Heart left ventricle (tissue), 16 donors: ENCODE measurements around the gene B3GALNT1. TPM values are rescaled to one million over a fixed set of nuclear protein-coding genes. Genes with fewer than 3 reads are reported as not detected.

Experiments used
- ATAC-seq, 4 donors: fragments of 200-7000 bp; cut with Tn5 transposase; one replicate each; pipeline ENCODE4 v1.9.1; 2020 to 2022; ENCODE audit warnings: moderate library complexity in 4 of 4, mild to moderate bottlenecking in 3 of 4, moderate number of reproducible peaks in 1 of 4
- DNase-seq, 5 donors: peaks; one replicate each; pipeline ENCODE4 v3.0.0-alpha.2; 2020
- H3K27ac ChIP-seq, 12 donors: fragments of 200-600 bp; sonication (generic) in 4 of 12; one replicate each; pipeline versions ENCODE4 v1.5.0 to v1.8.0; 2016 to 2022; ENCODE audit warnings: mild to moderate bottlenecking in 2 of 12
- H3K27me3 ChIP-seq, 9 donors: fragments of 200-600 bp; sonication (generic) in 2 of 9; one replicate each; pipeline versions ENCODE4 v1.5.1 to v1.8.0; 2016 to 2022; ENCODE audit warnings: mild to moderate bottlenecking in 3 of 9
- H3K36me3 ChIP-seq, 9 donors: fragments of 200-600 bp; sonication (generic) in 2 of 9; one replicate each; pipeline versions ENCODE4 v1.5.0 to v1.8.0; 2018 to 2022; ENCODE audit warnings: mild to moderate bottlenecking in 2 of 9
- H3K4me1 ChIP-seq, 12 donors: fragments of 200-600 bp; sonication (generic) in 4 of 12; one replicate each; pipeline versions ENCODE4 v1.5.0 to v1.8.0; 2016 to 2022; ENCODE audit warnings: mild to moderate bottlenecking in 3 of 12
- H3K4me3 ChIP-seq, 12 donors: fragments of 200-600 bp; sonication (generic) in 4 of 12; one replicate each; pipeline versions ENCODE4 v1.5.0 to v1.8.0; 2017 to 2022; ENCODE audit warnings: mild to moderate bottlenecking in 9 of 12, moderate library complexity in 4 of 12
- H3K9me3 ChIP-seq, 12 donors: fragments of 200-600 bp; sonication (generic) in 4 of 12; one replicate each; pipeline versions ENCODE4 v1.5.0 to v1.8.0; 2016 to 2022; ENCODE audit warnings: mild to moderate bottlenecking in 1 of 12
- POLR2A ChIP-seq, 2 donors: fragments of 450-650 bp; IDR thresholded peaks; one replicate each; pipeline ENCODE4 v1.6.1; 2017; ENCODE audit warnings: antibody characterized with exemption in 2 of 2, mild to moderate bottlenecking in 2 of 2, moderate library complexity in 2 of 2
- WGBS, 4 donors: extraction: QIAGEN DNeasy Blood & Tissue Kit in 2 of 4; methylation state at CpG; one replicate each; pipeline versions ENCODE4 v1.1.5 to v1.1.7; 2013 to 2018; 5-methylcytosine and 5-hydroxymethylcytosine counted together
- intact Hi-C, 10 donors: fragments of 100-400 bp; cut with DNase I; formaldehyde crosslinking; loops; one replicate each; pipeline versions ENCODE4 v1.11.1 to v1.14.2; 2022
- polyA plus RNA-seq, 2 donors: library from polyadenylated mRNA; stranded (reverse); fragments of 200-250 nt; gene quantifications; one replicate each; pipeline ENCODE4 v1.2.3, GENCODE V29; 2013
- total RNA-seq, 9 donors: library from RNA; depleted of rRNA in 2 of 9; stranded (reverse); fragments of >200 nt in 2 of 9; fragmentation: NEBNext Ultra II Directional in 3 of 9; extraction: Animal tissue kit (Norgen Biotek cat#: 25700) in 3 of 9; gene quantifications; one replicate each; pipeline versions ENCODE4 v1.1.0 to v1.2.4, GENCODE V29; 2016 to 2023
- TF ChIP-seq, protein P1 (sequence below), 12 donors: fragments of 200-600 bp; sonication (generic) in 4 of 12; IDR thresholded peaks; one replicate each; pipeline versions ENCODE4 v1.5.0 to v1.8.0; 2018 to 2022; ENCODE audit warnings: antibody characterized with exemption in 12 of 12, mild to moderate bottlenecking in 5 of 12
- donor health status: ischemic (EF 13 %, LVEDD 7.1; RV severe dilation, severe dysfunction).
- donor health status: healthy with polysubstance abuse.
- donor health status: DM: no; HTN: yes; CAD: no.
- donor health status: DM: no; HTN: no; CAD: no.
- donor health status: ischemic (EF 25% LVEDD 6.9; RV normal size, moderate dysfunction).
- donor health status: ischemic (EF 25% LVEDD 5.7; RV mildly dilated, moderate dysfunction).
- donor health status: healthy.
- donor health status: DM: yes; HTN: yes; CAD: no.
- donor health status: ischemic (EF 35%, LVEDD 5.7; RV mildly dilated, moderate dysfunction).
- donor health status: nonischemic (EF 11% LVEDD 7.7; RV severe dilation, severe dysfunction).
- donor health status: DM: yes; HTN: yes; CAD: no.
- donor health status: PGD.
- donor health status: ischemic (EF 29% LVEDD 5.4; RV normal size, mild dysfunction).
- donor health status: nonischemic (EF 23%, LVEDD 6.1; RV moderate dilation, normal function).

Gene B3GALNT1
- total and polyA plus RNA-seq, 11 donors = 15.2 to 94.6 (median 63.3) TPM

DNA sequence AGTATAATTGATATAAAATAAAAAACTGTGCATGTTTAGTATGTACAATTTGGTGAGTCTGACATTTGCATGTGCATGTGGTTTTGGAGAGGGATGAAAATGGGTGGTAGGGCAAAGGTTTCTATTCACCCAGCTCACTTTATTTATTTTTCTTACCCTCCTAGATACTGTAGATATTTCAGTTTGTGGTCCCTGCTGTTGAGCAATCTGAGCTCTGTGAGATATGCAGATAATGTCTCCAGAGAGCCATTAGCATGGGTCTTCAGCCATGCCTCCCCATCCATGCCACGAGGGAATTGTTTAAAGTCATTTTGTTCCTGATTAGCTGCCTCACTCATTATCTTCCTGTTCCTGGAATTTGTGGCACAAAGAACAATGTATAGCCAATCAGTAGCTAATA, 44.4 kb upstream of the B3GALNT1 start:
- TF ChIP-seq, protein P1, sequence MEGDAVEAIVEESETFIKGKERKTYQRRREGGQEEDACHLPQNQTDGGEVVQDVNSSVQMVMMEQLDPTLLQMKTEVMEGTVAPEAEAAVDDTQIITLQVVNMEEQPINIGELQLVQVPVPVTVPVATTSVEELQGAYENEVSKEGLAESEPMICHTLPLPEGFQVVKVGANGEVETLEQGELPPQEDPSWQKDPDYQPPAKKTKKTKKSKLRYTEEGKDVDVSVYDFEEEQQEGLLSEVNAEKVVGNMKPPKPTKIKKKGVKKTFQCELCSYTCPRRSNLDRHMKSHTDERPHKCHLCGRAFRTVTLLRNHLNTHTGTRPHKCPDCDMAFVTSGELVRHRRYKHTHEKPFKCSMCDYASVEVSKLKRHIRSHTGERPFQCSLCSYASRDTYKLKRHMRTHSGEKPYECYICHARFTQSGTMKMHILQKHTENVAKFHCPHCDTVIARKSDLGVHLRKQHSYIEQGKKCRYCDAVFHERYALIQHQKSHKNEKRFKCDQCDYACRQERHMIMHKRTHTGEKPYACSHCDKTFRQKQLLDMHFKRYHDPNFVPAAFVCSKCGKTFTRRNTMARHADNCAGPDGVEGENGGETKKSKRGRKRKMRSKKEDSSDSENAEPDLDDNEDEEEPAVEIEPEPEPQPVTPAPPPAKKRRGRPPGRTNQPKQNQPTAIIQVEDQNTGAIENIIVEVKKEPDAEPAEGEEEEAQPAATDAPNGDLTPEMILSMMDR (IDR thresholded peaks at IDR 0.05) = no peak
- no peak for TF ChIP-seq POLR2A (IDR thresholded peaks at IDR 0.05)
- Histone ChIP-seq H3K4me1 (peaks cover 0 to 4% (median 0%) of the 10 kb centered on the region in 12 donors), H3K4me3 (no peak overlapping the region), H3K9me3 (no peaks in the 10 kb centered on the region), H3K27me3 (no peaks in the 10 kb centered on the region), H3K36me3 (no peaks in the 10 kb centered on the region), H3K27ac (no peak overlapping the region)
- no peak for ATAC-seq
- intact Hi-C loops = no loop called here
- WGBS, 4 donors = 26 to 53% (median 30%) methylated on average over 1 of the region's 1 CpG
- DNase-seq = no peak

DNA sequence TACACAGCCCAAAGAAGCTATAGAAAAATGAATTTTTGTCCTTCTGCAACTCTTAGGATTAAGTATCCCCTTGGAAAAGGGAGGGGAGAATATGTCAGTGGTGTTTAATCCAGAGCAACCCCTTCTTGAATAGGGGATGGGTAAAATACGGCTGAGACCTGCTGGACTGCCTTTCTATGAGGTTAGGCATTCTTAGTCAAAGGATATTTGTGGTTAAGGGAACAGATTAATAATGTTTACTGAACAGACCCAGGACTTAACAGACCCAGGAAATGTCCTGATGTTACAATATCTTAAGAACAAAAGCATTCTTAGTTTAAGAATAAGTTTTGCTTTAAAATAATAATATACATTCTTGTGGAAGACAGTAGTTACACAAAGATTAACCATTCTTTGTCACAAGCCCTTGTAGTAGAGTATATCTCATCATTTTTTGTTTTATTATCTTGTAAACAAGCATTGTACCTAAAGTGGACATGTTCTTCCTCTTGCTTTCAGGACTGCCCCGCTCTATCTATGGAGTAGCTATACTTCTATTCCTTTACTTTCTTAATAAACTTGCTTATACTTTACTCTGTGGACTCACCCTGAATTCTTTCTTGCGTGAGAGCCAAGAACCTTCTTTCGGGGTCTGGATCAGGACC, 43.8 kb upstream of the B3GALNT1 start:
- no peak for ATAC-seq
- Histone ChIP-seq H3K9me3 (no peaks in the 10 kb centered on the region), H3K36me3 (no peaks in the 10 kb centered on the region), H3K4me3 (no peak overlapping the region), H3K27ac (no peak overlapping the region), H3K27me3 (no peaks in the 10 kb centered on the region), H3K4me1 (peaks cover 0 to 4% (median 0%) of the 10 kb centered on the region in 12 donors)
- no peak for TF ChIP-seq POLR2A (IDR thresholded peaks at IDR 0.05)
- TF ChIP-seq, protein P1 (IDR thresholded peaks at IDR 0.05) = no peak
- intact Hi-C loops = no loop called here
- no peak for DNase-seq
- WGBS, 4 donors = 69 to 92% (median 86%) methylated on average over 4 of the region's 4 CpGs

DNA sequence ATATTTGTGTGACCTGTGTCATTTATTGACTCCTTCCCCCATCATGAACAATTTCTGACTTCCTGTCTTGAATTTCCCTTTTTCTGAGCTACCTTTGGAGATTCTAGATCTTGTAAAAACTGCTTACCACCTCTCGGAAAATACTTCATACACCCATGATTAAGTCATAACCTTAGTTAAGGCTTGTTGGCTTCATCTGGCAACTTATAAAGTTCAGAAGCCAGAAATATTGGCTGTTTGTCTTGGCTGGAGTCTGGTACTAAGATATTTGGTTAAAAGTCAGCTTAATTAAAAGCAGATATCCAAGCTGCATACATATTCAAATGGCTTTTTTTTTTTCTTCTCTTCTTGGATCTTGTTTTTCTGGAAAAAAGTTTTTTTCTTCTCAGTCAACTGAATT, 37.3 kb upstream of the B3GALNT1 start:
- peak in 1 of 4 donors; percentile 34 for ATAC-seq
- WGBS, 4 donors = 19 to 65% (median 35%) methylated on average over 1 of the region's 1 CpG

GRCh38 chr3:161139686-161140085, 34.5 kb upstream of the B3GALNT1 start:
- WGBS, 4 donors = 66 to 81% (median 74%) methylated on average over 3 of the region's 3 CpGs
- no peaks in the 10 kb centered on the region for H3K27me3 ChIP-seq
- DNase-seq = no peak

More for the DNA sequence above, 37.3 kb upstream of the B3GALNT1 start:
- no peak for DNase-seq
- Histone ChIP-seq H3K9me3 (peaks cover 0 to 4% (median 0%) of the 10 kb centered on the region in 12 donors), H3K27ac (peak overlapping the region in 1 of 12 donors; percentile 19), H3K4me3 (no peak overlapping the region), H3K4me1 (peaks cover 0 to 10% (median 0%) of the 10 kb centered on the region in 12 donors), H3K36me3 (no peaks in the 10 kb centered on the region), H3K27me3 (no peaks in the 10 kb centered on the region)
- TF ChIP-seq POLR2A (IDR thresholded peaks at IDR 0.05) = no peak
- TF ChIP-seq, protein P1 (IDR thresholded peaks at IDR 0.05) = no peak
- intact Hi-C loops = no loop called here

More at GRCh38 chr3:161139686-161140085, 34.5 kb upstream of the B3GALNT1 start:
- no peak overlapping the region for H3K27ac ChIP-seq
- peaks cover 0 to 4% (median 0%) of the 10 kb centered on the region in 12 donors for H3K9me3 ChIP-seq
- intact Hi-C loops = no loop called here
- ATAC-seq = no peak
- peaks cover 0 to 10% (median 0%) of the 10 kb centered on the region in 12 donors for H3K4me1 ChIP-seq
- H3K4me3 ChIP-seq = no peak overlapping the region
- no peaks in the 10 kb centered on the region for H3K36me3 ChIP-seq
- no peak for TF ChIP-seq POLR2A (IDR thresholded peaks at IDR 0.05)
- TF ChIP-seq, protein P1 (IDR thresholded peaks at IDR 0.05) = no peak
